ENCODE results near the gene TTC7B. TPM values are rescaled to one million over a fixed set of nuclear protein-coding genes. Genes with fewer than 3 reads are reported as not detected.

TTC7B gene
- total and polyA plus RNA-seq, 2 of the 13 experiments (the other 11 are each of a cell fraction or from before 2014, with no cell fraction given) = 1.3 to 3.2 TPM

- DNase-seq (ENCODE audit: low spot score) (no peak), FAIRE-seq (no peak), ATAC-seq (no peak)
- Histone ChIP-seq H2AFZ (ENCODE audit: low read length) (no peak overlapping the region), H3K4me1 (ENCODE audit: insufficient read depth, low read length) (no peaks in the 10 kb centered on the region), H3K4me3 (replicated peaks in 1 of 3; ENCODE audit: insufficient read depth in 1 of 3, low read depth in 2 of 3, low read length in 3 of 3) (no peak overlapping the region), H3K4me2 (ENCODE audit: low read depth, low read length) (no peak overlapping the region), H3K9ac (ENCODE audit: insufficient read depth, low read depth, low read length) (no peak overlapping the region), H3K27me3 (ENCODE audit: control insufficient read depth in 1 of 2, insufficient read depth in 2 of 2, low read length in 2 of 2) (no peaks in the 10 kb centered on the region), H3K36me3 (replicated peaks in 1 of 2; ENCODE audit: control insufficient read depth in 1 of 2, insufficient read depth in 2 of 2, low read length in 2 of 2) (no peaks in the 10 kb centered on the region), H3K79me2 (ENCODE audit: insufficient read depth, low read length) (no peaks in the 10 kb centered on the region), H3K9me3 (ENCODE audit: low read length) (no peaks in the 10 kb centered on the region), H4K20me1 (ENCODE audit: insufficient read depth, low read length) (no peaks in the 10 kb centered on the region), H3K27ac (ENCODE audit: extremely low read length, insufficient read depth, low read length) (no peak overlapping the region)
- in situ Hi-C loops (cut with HindIII; ENCODE audit: extremely low pct_ligation_motif_present, low pct_unique_long_range_greater_than_20kb) = no loop called here
- ChIA-PET CTCF (ENCODE audit: low intra/inter-chr PET ratio, low total read pairs) (no interaction called here), POLR2A (no interaction called here)
- WGBS (ENCODE audit: low lambda C conversion rate) = 37% methylated on average over 5 of the region's 11 CpGs
- intact Hi-C loops (cut with micrococcal nuclease; ENCODE audit: unreplicated experiment) = no loop called here
- TF ChIP-seq ZNF275 (CRISPR knock-in tag; IDR thresholded peaks at IDR 0.05; ENCODE audit: borderline replicate concordance) (no peak), POLR2A (IDR thresholded peaks at IDR 0.05; ENCODE audit: insufficient read depth in 1 of 2, low read depth in 2 of 2, low read length in 2 of 2) (no peak), ATF7-NPFF (CRISPR knock-in tag; IDR thresholded peaks at IDR 0.05; ENCODE audit: low read depth) (no peak), RFX3 (CRISPR knock-in tag; IDR thresholded peaks at IDR 0.05) (no peak), KIAA2018 (CRISPR knock-in tag; IDR thresholded peaks at IDR 0.05; ENCODE audit: borderline replicate concordance) (no peak), RAD21 (CRISPR knock-in tag; IDR thresholded peaks at IDR 0.05) (no peak), SALL1 (CRISPR knock-in tag; IDR thresholded peaks at IDR 0.05) (no peak), BRF2 (CRISPR knock-in tag; IDR thresholded peaks at IDR 0.05) (no peak), SNAI1 (CRISPR knock-in tag; IDR thresholded peaks at IDR 0.05; ENCODE audit: borderline replicate concordance) (no peak)
- BruUV-seq (replicated peaks) = no TSS peak
Observed at GRCh38 chr14:90599339-90599738, 216.9 kb downstream of the TTC7B start.
